ENCODE results near the gene NKAIN2. TPM values are rescaled to one million over a fixed set of nuclear protein-coding genes. Genes with fewer than 3 reads are reported as not detected.

The NKAIN2 gene
- total RNA-seq, 4 donors from 2014 or later, result 0.19 TPM; not detected in 3

DNA sequence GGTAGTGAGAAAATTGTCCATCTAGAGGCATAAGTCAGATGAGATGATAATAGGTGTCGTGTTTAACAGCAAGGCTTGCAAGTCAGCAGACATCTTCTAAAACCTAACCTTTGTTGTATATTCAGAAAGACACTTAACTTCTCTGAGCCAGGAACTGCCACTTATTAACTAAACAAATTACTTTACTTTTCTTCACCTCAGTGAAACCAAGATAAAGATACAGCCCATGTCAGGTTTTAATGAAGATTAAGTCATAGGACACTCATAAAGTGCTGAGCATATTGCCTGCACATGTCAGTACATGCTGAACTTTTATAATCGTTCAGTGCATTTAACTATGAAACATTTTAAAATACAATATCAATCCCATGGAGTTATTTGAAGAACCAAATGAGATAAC lies 286.8 kb downstream of the NKAIN2 start:
- H3K27me3 ChIP-seq, result no peaks in the 10 kb centered on the region
- H3K4me3 ChIP-seq, result no peak overlapping the region
- DNase-seq, result no peak
- no peak overlapping the region for H3K27ac ChIP-seq
- TF ChIP-seq POLR2A (IDR thresholded peaks at IDR 0.05), result no peak
- TF ChIP-seq, protein P1, sequence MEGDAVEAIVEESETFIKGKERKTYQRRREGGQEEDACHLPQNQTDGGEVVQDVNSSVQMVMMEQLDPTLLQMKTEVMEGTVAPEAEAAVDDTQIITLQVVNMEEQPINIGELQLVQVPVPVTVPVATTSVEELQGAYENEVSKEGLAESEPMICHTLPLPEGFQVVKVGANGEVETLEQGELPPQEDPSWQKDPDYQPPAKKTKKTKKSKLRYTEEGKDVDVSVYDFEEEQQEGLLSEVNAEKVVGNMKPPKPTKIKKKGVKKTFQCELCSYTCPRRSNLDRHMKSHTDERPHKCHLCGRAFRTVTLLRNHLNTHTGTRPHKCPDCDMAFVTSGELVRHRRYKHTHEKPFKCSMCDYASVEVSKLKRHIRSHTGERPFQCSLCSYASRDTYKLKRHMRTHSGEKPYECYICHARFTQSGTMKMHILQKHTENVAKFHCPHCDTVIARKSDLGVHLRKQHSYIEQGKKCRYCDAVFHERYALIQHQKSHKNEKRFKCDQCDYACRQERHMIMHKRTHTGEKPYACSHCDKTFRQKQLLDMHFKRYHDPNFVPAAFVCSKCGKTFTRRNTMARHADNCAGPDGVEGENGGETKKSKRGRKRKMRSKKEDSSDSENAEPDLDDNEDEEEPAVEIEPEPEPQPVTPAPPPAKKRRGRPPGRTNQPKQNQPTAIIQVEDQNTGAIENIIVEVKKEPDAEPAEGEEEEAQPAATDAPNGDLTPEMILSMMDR (IDR thresholded peaks at IDR 0.05), result no peak
- no peaks in the 10 kb centered on the region for H3K4me1 ChIP-seq
- intact Hi-C loops (cut with DNase I), result no loop called here
- no peaks in the 10 kb centered on the region for H3K36me3 ChIP-seq
- no peaks in the 10 kb centered on the region for H3K9me3 ChIP-seq
- 36 to 45% methylated on average over 2 of the region's 2 CpGs for WGBS, 2 donors

DNA sequence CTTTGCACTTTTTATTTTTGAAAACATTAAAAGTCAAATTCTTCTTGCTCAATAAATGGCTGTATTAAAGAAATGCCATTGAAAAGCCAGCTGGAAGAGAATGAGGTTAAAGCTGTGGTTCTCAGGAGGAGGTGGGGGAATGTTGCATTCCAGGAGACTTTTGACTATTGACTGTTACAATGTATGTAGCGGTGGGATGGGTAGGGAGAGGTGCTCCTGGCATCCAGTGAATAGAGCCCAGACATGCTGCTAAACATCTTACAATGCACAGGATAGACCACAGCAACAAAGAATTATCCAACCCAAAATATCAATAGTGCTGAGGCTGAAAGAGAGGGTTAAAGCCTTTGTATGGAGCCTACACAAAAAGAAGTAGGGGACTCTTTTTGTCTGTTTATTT lies 295.9 kb downstream of the NKAIN2 start:
- H3K4me1 ChIP-seq, result no peaks in the 10 kb centered on the region
- H3K27ac ChIP-seq, result no peak overlapping the region
- H3K36me3 ChIP-seq, result no peaks in the 10 kb centered on the region
- intact Hi-C loops (cut with DNase I), result no loop called here
- no peak for DNase-seq
- H3K27me3 ChIP-seq, result no peaks in the 10 kb centered on the region
- no peaks in the 10 kb centered on the region for H3K9me3 ChIP-seq
- H3K4me3 ChIP-seq, result no peak overlapping the region
- no peak for TF ChIP-seq POLR2A (IDR thresholded peaks at IDR 0.05)
- TF ChIP-seq, protein P1 (IDR thresholded peaks at IDR 0.05), result no peak
- WGBS, 2 donors, result 33 to 79% methylated on average over 1 of the region's 1 CpG

DNA sequence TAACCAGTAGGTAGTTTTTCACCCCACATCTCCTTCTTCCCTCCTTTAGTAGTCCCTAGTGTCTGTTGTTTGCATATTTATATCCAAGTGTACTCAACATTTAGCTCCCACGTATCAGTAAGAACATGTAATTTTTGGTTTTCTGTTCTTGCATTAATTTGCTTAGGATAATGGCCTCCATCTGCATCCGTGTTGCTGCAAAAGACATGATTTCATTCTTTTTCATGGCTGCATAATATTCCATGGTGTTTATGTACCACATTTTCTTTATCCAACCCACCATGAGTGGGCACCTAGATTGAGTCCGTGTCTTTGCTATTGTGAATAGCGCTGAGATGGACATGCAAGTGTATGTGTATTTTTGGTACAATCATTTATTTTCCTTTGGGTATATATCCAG lies 306.8 kb downstream of the NKAIN2 start:
- intact Hi-C loops (cut with DNase I), result no loop called here
- Histone ChIP-seq H3K4me1 (no peaks in the 10 kb centered on the region), H3K36me3 (no peaks in the 10 kb centered on the region), H3K9me3 (no peaks in the 10 kb centered on the region), H3K27me3 (no peaks in the 10 kb centered on the region), H3K4me3 (no peak overlapping the region), H3K27ac (no peak overlapping the region)
- 66 to 71% methylated on average over 4 of the region's 4 CpGs for WGBS, 2 donors
- no peak for DNase-seq
- TF ChIP-seq, protein P1 (IDR thresholded peaks at IDR 0.05), result no peak
- no peak for TF ChIP-seq POLR2A (IDR thresholded peaks at IDR 0.05)

- H3K9me3 ChIP-seq, result no peaks in the 10 kb centered on the region
- intact Hi-C loops (cut with DNase I), result no loop called here
- no peaks in the 10 kb centered on the region for H3K4me1 ChIP-seq
- H3K27ac ChIP-seq, result no peak overlapping the region
- no peak overlapping the region for H3K4me3 ChIP-seq
- no peaks in the 10 kb centered on the region for H3K36me3 ChIP-seq
- no peaks in the 10 kb centered on the region for H3K27me3 ChIP-seq
- 60 to 69% methylated on average over 1 of the region's 1 CpG for WGBS, 2 donors
- no peak for DNase-seq
- no peak for TF ChIP-seq POLR2A (IDR thresholded peaks at IDR 0.05)
- TF ChIP-seq, protein P1 (IDR thresholded peaks at IDR 0.05), result no peak
These were observed 315.9 kb downstream of the NKAIN2 start for GRCh38 chr6:124119596-124119995.

DNA sequence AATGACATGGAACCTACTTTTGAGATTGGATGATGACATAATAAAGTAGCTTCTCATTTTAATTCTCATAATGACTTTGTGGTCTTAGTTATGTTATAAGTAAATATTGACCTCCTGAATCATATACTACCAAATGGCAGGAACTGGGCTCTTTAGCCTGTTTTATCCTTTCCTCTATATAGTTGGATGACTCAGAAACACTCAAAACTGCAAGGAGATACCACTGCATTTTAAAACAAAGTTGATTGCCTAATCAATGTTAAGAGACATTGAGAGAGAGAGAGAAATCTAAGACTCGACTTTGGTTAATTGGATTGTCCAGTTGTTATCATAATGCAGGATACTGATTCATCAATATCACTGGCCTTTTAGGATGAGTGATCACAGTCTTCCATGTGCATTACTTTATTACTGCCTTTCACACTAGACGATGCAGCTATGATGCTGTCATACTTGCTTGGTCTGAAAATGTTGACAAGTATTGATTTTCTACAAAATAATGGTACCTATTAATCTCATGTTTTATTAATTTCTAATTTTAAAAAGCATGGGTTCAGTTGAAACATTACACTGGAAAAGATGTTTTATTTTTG lies 320.0 kb downstream of the NKAIN2 start:
- H3K4me1 ChIP-seq, result no peaks in the 10 kb centered on the region
- no peak for DNase-seq
- H3K27me3 ChIP-seq, result no peaks in the 10 kb centered on the region
- intact Hi-C loops (cut with DNase I), result no loop called here
- TF ChIP-seq, protein P1 (IDR thresholded peaks at IDR 0.05), result no peak
- no peak for TF ChIP-seq POLR2A (IDR thresholded peaks at IDR 0.05)
- H3K9me3 ChIP-seq, result no peaks in the 10 kb centered on the region
- WGBS, 2 donors, result 61 to 68% methylated on average over 2 of the region's 2 CpGs
- no peak overlapping the region for H3K4me3 ChIP-seq
- no peaks in the 10 kb centered on the region for H3K36me3 ChIP-seq
- H3K27ac ChIP-seq, result no peak overlapping the region
